CD8-positive, alpha-beta memory T cell (primary cell): ENCODE data around the gene GJB4. TPM values are rescaled to one million over a fixed set of nuclear protein-coding genes. Genes with fewer than 3 reads are reported as not detected.
"Not testable (repeated sequence)": the region's sequence is repeated elsewhere in the genome, so short reads cannot be mapped to it uniquely, and the experiment has no call there.

Experiments used
- CTCF ChIA-PET: fragments of 350-600 bp; sonication (Branson Sonifier 250); formaldehyde crosslinking; loops from one replicate; lab custom pipeline; 2021; ENCODE audit warnings: antibody characterized with exemption; lab: Charles Lee
- POLR2A ChIA-PET: fragments of 350-600 bp; sonication (Branson Sonifier 250); formaldehyde crosslinking; loops from one replicate; lab custom pipeline; 2021; ENCODE audit warnings: antibody characterized with exemption; lab: Charles Lee
- DNase-seq, 5 donors: peaks; one replicate each; pipeline versions ENCODE4 v3.0.0 to v3.0.0-alpha.2; 2020 to 2022; ENCODE audit warnings: mixed read lengths in 1 of 5
- H3K27ac ChIP-seq: one replicate; pipeline ENCODE4 v1.7.0; 2013; ENCODE audit warnings: low read depth, mild to moderate bottlenecking, low read length, moderate library complexity
- H3K27me3 ChIP-seq: 2 replicates; pipeline ENCODE4 v1.7.0; 2013; ENCODE audit warnings: low read length, mild to moderate bottlenecking; ENCODE audit not compliant: insufficient read depth, poor library complexity, severe bottlenecking
- H3K36me3 ChIP-seq: 2 replicates; pipeline ENCODE4 v1.7.0; 2013; ENCODE audit warnings: mild to moderate bottlenecking, low read length, moderate library complexity; ENCODE audit not compliant: insufficient read depth
- H3K4me1 ChIP-seq: 2 replicates; pipeline ENCODE4 v1.7.0; 2013; ENCODE audit warnings: mild to moderate bottlenecking, low read length, moderate library complexity; ENCODE audit not compliant: insufficient read depth
- H3K4me3 ChIP-seq: 2 replicates; pipeline ENCODE4 v1.7.0; 2013; ENCODE audit warnings: mild to moderate bottlenecking, low read length
- H3K9me3 ChIP-seq: 2 replicates; pipeline ENCODE4 v1.7.0; 2013; ENCODE audit warnings: mild to moderate bottlenecking, low read length
- H3K27ac Mint-ChIP-seq, 8 donors: one replicate each; pipeline ENCODE4 v1.8.0; 2020 to 2021; ENCODE audit warnings: mixed read lengths in 8 of 8, mild to moderate bottlenecking in 6 of 8, inconsistent platforms in 3 of 8, moderate library complexity in 3 of 8
- H3K27me3 Mint-ChIP-seq, 2 donors: one replicate each; pipeline ENCODE4 v1.8.0; 2020 to 2021; ENCODE audit warnings: mixed read lengths in 2 of 2, mild to moderate bottlenecking in 1 of 2, moderate library complexity in 1 of 2
- H3K36me3 Mint-ChIP-seq, 3 donors: one replicate each; pipeline ENCODE4 v1.8.0; 2020 to 2021; ENCODE audit warnings: mixed read lengths in 3 of 3, inconsistent platforms in 1 of 3, mild to moderate bottlenecking in 1 of 3
- H3K4me1 Mint-ChIP-seq, 3 donors: one replicate each; pipeline ENCODE4 v1.8.0; 2020 to 2021; ENCODE audit warnings: mixed read lengths in 3 of 3, inconsistent platforms in 1 of 3, mild to moderate bottlenecking in 1 of 3
- H3K4me3 Mint-ChIP-seq, 7 donors: one replicate each; pipeline ENCODE4 v1.8.0; 2020 to 2021; ENCODE audit warnings: mixed read lengths in 7 of 7, mild to moderate bottlenecking in 6 of 7, moderate library complexity in 4 of 7, inconsistent platforms in 2 of 7
- H3K9me3 Mint-ChIP-seq, 5 donors: one replicate each; pipeline ENCODE4 v1.8.0; 2020 to 2022; ENCODE audit warnings: mixed read lengths in 5 of 5, mild to moderate bottlenecking in 3 of 5, moderate library complexity in 2 of 5, inconsistent platforms in 1 of 5
- polyA plus RNA-seq: library from polyadenylated mRNA; unstranded; fragments of 300-500 nt; fragmentation: Illumina TruSeq; gene quantifications from one replicate; pipeline ENCODE4 v1.2.3, GENCODE V29; 2021
- total RNA-seq, 2 experiments: library from RNA; stranded (reverse); gene quantifications; one replicate each; pipeline ENCODE4 v1.2.3, GENCODE V29; 2021

Gene GJB4
- total and polyA plus RNA-seq, 3 experiments from 2014 or later = not detected

DNA sequence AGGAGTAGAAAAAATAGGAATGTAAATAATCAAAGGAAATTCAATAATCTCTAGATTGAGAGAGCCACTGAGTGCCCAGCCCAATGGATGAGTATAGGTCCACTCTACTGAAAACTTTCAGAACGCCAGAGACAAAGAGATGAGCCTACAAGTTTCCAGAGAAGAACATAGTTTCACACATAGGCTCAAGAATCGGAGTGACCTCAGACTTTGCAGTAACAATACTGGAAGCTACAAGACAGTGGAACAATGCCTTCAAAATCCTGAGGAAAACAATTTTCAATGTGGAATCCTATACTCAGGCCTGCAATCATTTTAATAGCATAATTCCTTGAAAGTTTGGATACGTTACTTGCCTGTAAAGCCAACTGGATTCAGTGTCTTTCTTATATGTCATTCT is 44.2 kb downstream of the GJB4 start:
- peaks cover 0 to 4% of the 10 kb centered on the region in 2 donors for H3K27me3 Mint-ChIP-seq
- CTCF ChIA-PET = no interaction called here
- peaks cover 0 to 10% (median 3%) of the 10 kb centered on the region in 5 donors for H3K9me3 Mint-ChIP-seq

GRCh38 chr1:34806396-34806795 is 46.9 kb downstream of the GJB4 start:
- Histone ChIP-seq H3K27me3 (no peaks in the 10 kb centered on the region), H3K9me3 (no peaks in the 10 kb centered on the region), H3K4me3 (no peak overlapping the region), H3K27ac (no peak overlapping the region), H3K4me1 (no peaks in the 10 kb centered on the region), H3K36me3 (no peaks in the 10 kb centered on the region)
- Mint-ChIP-seq H3K27me3 (no peaks in the 10 kb centered on the region), H3K36me3 (peaks cover 2 to 28% (median 4%) of the 10 kb centered on the region in 3 donors), H3K27ac (no peak overlapping the region), H3K4me1 (peaks cover 0 to 5% (median 0%) of the 10 kb centered on the region in 3 donors), H3K9me3 (peaks cover 0 to 14% (median 3%) of the 10 kb centered on the region in 5 donors), H3K4me3 (no peak overlapping the region)
- POLR2A ChIA-PET = no interaction called here
- no peak for DNase-seq
- CTCF ChIA-PET = no interaction called here

More for the DNA sequence above, 44.2 kb downstream of the GJB4 start:
- Mint-ChIP-seq H3K27ac (no peak overlapping the region), H3K36me3 (peaks cover 4 to 18% (median 4%) of the 10 kb centered on the region in 3 donors), H3K4me3 (no peak overlapping the region), H3K4me1 (no peaks in the 10 kb centered on the region)
- Histone ChIP-seq H3K9me3 (no peaks in the 10 kb centered on the region), H3K36me3 (no peaks in the 10 kb centered on the region), H3K27me3 (no peaks in the 10 kb centered on the region), H3K4me3 (no peak overlapping the region), H3K4me1 (no peaks in the 10 kb centered on the region), H3K27ac (no peak overlapping the region)
- POLR2A ChIA-PET = no interaction called here
- no peak for DNase-seq

DNA sequence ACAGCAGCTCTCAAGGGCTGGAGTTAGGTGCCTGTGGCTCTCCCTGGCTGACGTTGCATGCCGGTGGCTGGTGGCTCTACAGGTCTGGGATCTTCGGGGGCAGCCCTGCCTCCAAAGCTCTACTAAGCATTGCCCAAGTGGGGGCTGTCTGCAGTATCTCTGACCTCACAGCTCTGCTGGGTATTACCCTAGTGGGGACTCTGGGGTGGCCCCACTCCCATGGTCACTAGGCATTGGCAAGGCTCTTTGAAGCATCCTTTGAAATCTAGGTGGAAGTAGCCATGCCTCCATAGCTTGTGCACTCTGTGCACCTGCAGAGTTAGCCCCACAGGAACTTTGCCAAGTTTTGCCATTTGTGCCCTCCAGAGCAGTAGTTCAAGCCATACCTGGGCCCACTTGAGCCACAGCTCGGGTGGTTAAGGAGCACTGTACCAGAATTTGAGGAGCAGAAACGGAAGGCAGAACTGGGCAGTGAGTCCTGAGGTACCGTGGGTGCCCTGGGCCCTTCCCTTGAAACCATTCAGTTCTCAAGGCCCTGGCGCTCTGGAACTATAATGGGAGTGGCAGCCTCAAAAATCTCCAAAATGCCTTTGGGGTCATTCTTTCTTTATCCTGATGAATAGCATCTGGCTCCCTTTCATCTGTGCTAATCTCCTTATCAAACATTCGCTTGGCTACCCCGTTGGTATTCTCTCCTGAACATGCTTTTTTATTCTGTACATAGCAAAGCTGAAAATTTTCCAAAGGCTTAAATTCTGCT is 48.7 kb downstream of the GJB4 start:
- H3K4me3 ChIP-seq = no peak overlapping the region
- Mint-ChIP-seq H3K36me3 (peaks cover 2 to 28% (median 4%) of the 10 kb centered on the region in 3 donors), H3K4me1 (peaks cover 0 to 5% (median 0%) of the 10 kb centered on the region in 3 donors), H3K27me3 (no peaks in the 10 kb centered on the region), H3K9me3 (peaks cover 0 to 12% (median 3%) of the 10 kb centered on the region in 5 donors), H3K27ac (no peak overlapping the region), H3K4me3 (no peak overlapping the region)
- ChIA-PET CTCF (no interaction called here), POLR2A (no interaction called here)
- H3K4me1 ChIP-seq = no peaks in the 10 kb centered on the region
- no peak overlapping the region for H3K27ac ChIP-seq
- no peaks in the 10 kb centered on the region for H3K9me3 ChIP-seq
- H3K27me3 ChIP-seq = no peaks in the 10 kb centered on the region
- no peak for DNase-seq
- no peaks in the 10 kb centered on the region for H3K36me3 ChIP-seq

GRCh38 chr1:34810781-34811180 is 51.2 kb downstream of the GJB4 start:
- DNase-seq, CTCF ChIA-PET, H3K36me3 ChIP-seq, H3K27ac Mint-ChIP-seq, H3K27ac ChIP-seq, H3K27me3 ChIP-seq, H3K4me3 ChIP-seq, H3K4me3 Mint-ChIP-seq, H3K9me3 Mint-ChIP-seq, H3K4me1 Mint-ChIP-seq, H3K4me1 ChIP-seq, H3K9me3 ChIP-seq, POLR2A ChIA-PET, H3K27me3 Mint-ChIP-seq: not testable (repeated sequence)
- peaks cover 0 to 17% (median 2%) of the 10 kb centered on the region in 3 donors for H3K36me3 Mint-ChIP-seq

Other genes starting within 250 kb of the GJB4 start
- gene GJB5, start 4.7 kb upstream of the GJB4 start, total RNA-seq = not detected
- gene GJB5, start 4.7 kb upstream of the GJB4 start, polyA plus RNA-seq = not detected
- gene GJB3, start 21.5 kb downstream of the GJB4 start, total RNA-seq = not detected
- gene GJB3, start 21.5 kb downstream of the GJB4 start, polyA plus RNA-seq = not detected
- not detected for gene GJA4, start 33.3 kb downstream of the GJB4 start, total RNA-seq
- gene GJA4, start 33.3 kb downstream of the GJB4 start, polyA plus RNA-seq = not detected
- gene SMIM12, start 100.0 kb downstream of the GJB4 start, total RNA-seq = 10 to 100 TPM; 76.3 to 79.1 TPM
- gene SMIM12, start 100.0 kb downstream of the GJB4 start, polyA plus RNA-seq = 92.7 TPM
- under 1 TPM; 0.59 to 0.82 TPM for gene DLGAP3, start 169.9 kb downstream of the GJB4 start, total RNA-seq
- gene DLGAP3, start 169.9 kb downstream of the GJB4 start, polyA plus RNA-seq = not detected
- gene TMEM35B, start 225.6 kb downstream of the GJB4 start, total RNA-seq = 10 to 100 TPM; 31.3 to 32.0 TPM
- gene TMEM35B, start 225.6 kb downstream of the GJB4 start, polyA plus RNA-seq = 237 TPM